ENCODE results near the gene CCDC146. TPM values are rescaled to one million over a fixed set of nuclear protein-coding genes. Genes with fewer than 3 reads are reported as not detected.
"Not testable (repeated sequence)": the region's sequence is repeated elsewhere in the genome, so short reads cannot be mapped to it uniquely, and the experiment has no call there.

CCDC146 gene, protein sequence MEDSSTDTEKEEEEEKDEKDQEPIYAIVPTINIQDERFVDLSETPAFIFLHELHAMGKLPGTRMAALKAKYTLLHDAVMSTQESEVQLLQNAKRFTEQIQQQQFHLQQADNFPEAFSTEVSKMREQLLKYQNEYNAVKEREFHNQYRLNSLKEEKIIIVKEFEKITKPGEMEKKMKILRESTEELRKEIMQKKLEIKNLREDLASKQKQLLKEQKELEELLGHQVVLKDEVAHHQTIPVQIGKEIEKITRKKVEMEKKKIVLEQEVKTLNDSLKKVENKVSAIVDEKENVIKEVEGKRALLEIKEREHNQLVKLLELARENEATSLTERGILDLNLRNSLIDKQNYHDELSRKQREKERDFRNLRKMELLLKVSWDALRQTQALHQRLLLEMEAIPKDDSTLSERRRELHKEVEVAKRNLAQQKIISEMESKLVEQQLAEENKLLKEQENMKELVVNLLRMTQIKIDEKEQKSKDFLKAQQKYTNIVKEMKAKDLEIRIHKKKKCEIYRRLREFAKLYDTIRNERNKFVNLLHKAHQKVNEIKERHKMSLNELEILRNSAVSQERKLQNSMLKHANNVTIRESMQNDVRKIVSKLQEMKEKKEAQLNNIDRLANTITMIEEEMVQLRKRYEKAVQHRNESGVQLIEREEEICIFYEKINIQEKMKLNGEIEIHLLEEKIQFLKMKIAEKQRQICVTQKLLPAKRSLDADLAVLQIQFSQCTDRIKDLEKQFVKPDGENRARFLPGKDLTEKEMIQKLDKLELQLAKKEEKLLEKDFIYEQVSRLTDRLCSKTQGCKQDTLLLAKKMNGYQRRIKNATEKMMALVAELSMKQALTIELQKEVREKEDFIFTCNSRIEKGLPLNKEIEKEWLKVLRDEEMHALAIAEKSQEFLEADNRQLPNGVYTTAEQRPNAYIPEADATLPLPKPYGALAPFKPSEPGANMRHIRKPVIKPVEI
- total RNA-seq = 1.4 and 5.6 TPM in 2 replicates

DNA sequence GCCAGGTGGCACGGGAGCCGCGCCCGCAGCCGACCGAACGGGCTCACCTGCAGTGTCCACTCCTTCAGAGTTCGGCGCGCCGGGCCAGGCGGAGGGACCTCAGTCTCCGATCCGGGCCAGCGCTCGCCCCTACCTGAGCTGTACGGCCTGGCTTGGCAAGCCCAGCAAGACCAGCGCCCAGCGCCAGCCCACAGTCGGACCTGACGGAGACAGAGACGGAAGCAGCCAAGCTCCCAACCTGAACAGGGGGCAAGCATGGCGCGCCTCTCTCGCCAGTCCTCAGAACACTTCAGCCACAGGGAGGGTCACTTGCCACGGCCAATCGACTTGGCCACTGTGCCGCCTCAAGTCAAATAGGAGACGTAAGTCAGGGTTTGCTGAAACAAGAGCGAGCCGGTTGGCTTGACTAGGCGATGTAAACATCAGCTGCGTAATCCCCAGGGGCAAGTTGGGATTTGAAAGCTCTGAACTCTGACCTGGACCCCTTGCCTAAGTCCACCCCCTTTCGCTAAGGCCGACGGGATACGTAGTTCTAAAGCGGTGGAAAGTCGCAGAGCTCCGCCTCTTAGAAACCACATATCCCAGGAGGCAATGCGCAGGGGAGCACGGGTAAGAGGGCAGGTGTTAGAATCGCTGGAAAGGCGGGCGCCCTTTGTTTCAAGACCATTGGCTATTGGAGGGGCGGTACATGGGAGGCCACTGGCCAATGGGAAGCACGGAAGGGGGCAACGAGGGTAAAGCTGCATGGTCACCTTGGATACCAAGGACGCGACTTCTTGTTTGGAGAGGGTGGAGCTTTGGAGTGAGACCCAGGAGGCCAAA, at the start of gene CCDC146:
TSS of gene CCDC146 (plus strand) at position 756 of the 822 bp plus-strand sequence. CDS start 45,054 bp downstream, outside the sequence.
- H3K36me3 ChIP-seq (ENCODE audit: control insufficient read depth, insufficient read depth, low read length); H3K27me3 ChIP-seq (ENCODE audit: control insufficient read depth, insufficient read depth, low read length): not testable (repeated sequence)
- peak; percentile 94 for DNase-seq (ENCODE audit: low read depth)
- peak within 1 kb of the TSS; percentile 83 for H3K4me3 ChIP-seq (ENCODE audit: low read depth, low read length)

DNA sequence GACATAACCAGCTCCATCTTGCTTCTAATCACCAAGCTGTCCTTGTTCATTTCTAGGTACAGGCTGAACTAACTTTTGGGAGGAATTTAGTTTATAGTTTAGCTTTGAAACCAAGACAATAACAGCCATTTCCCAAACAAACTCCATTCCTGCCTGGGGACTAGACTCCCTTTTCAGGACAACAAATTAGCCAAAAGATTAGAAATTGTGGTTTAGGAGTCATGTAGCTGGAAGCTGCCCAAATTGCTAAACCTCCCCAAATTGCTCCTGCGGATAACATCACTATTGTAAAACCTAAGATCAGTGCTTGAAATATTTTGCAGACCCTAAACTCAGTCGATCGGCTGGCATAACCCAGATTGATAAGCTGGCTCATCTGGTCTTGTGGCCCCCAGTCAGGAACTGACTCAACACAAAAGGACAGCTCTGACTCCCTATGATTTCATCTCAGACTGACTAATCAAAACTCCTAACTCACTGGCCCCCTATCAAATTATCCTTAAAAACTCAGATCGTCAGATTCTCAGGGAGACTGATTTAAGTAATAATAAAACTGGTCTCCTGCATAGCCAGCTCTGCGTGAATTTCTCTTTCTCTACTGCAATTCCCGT, 47.5 kb upstream of the CCDC146 start:
- not testable (repeated sequence) for H3K4me3 ChIP-seq (ENCODE audit: low read depth, low read length); DNase-seq (ENCODE audit: low read depth); H3K27me3 ChIP-seq (ENCODE audit: control insufficient read depth, insufficient read depth, low read length); H3K36me3 ChIP-seq (ENCODE audit: control insufficient read depth, insufficient read depth, low read length)

DNA sequence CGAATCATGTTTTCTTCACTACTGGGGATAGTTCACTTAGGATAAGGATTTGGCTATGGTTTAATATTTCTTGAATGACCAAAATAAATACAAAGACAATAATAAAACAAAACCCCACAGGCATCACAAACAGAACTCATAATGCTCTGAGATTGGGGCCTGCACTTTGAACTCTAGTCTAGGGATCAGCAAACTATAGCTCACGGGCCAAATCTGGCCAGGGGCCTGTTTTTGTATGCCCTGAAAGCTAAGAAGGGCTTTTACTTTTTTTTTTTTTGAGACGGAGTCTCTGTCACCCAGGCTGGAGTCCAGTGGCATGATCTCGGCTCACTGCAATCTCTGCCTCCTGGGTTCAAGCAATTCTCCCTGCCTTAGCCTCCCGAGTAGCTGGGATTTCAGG, 45.4 kb upstream of the CCDC146 start:
- not testable (repeated sequence) for DNase-seq (ENCODE audit: low read depth); H3K4me3 ChIP-seq (ENCODE audit: low read depth, low read length); H3K27me3 ChIP-seq (ENCODE audit: control insufficient read depth, insufficient read depth, low read length); H3K36me3 ChIP-seq (ENCODE audit: control insufficient read depth, insufficient read depth, low read length)

DNA sequence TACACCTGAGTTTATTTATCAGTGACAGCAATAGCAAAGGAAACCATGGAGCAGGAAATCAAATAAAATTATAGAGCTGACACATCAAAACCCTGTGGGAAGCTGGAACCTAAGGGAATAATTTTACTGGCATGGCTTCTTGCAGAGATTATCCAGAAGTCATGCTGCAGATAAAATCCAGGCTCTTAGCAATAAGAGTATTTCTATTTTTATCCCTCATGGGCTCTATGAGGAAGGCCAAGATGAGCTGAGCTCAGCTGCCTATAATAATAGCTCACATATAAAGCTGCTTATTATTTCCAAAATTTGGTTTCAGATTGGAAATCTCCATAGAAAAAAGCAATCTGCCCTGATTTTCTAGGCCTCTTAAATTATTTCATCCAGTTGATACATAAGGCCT, 43.3 kb upstream of the CCDC146 start:
- H3K27me3 ChIP-seq (ENCODE audit: control insufficient read depth, insufficient read depth, low read length); H3K4me3 ChIP-seq (ENCODE audit: low read depth, low read length); DNase-seq (ENCODE audit: low read depth); H3K36me3 ChIP-seq (ENCODE audit: control insufficient read depth, insufficient read depth, low read length): not testable (repeated sequence)

DNA sequence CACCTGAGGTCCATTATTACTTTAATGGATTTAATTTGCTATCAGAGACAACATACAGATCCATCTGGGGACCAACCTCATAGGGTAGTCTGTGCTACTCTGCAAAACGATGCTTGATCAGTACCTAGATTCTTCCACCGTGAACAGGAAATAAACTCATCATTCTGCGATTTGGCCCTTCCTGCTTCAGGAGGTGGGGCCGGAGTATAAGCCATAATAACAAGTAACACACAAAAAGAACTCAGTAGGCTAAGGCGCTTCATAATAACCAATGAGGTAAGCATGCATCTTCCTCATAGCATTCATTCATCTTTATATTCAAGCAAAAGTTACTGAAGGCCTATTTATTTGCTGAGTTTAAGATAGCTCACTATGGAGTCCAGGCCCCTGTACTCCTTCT, 42.8 kb upstream of the CCDC146 start:
- not testable (repeated sequence) for DNase-seq (ENCODE audit: low read depth); H3K4me3 ChIP-seq (ENCODE audit: low read depth, low read length); H3K36me3 ChIP-seq (ENCODE audit: control insufficient read depth, insufficient read depth, low read length)

DNA sequence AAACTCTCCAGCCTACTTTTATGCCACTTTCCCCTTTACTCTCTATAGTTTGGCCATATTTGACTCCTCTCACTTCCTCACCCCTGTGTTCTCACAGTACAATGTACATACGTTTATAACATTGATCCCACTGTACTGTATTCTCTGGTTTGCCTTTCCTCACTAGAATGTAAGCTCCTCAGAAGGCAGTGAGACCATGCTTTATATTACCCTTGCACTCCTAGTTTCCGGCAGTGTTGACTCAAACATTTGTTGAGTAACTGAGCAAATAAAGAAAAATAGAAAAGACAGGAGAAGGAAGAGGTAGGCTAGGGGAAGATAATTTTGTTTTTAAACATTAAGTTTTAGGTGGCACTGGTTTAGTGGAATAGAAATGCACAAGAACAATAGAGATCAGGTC, 42.2 kb upstream of the CCDC146 start:
- DNase-seq (ENCODE audit: low read depth); H3K4me3 ChIP-seq (ENCODE audit: low read depth, low read length); H3K27me3 ChIP-seq (ENCODE audit: control insufficient read depth, insufficient read depth, low read length); H3K36me3 ChIP-seq (ENCODE audit: control insufficient read depth, insufficient read depth, low read length): not testable (repeated sequence)

More for the DNA sequence above, 42.8 kb upstream of the CCDC146 start:
- H3K27me3 ChIP-seq (ENCODE audit: control insufficient read depth, insufficient read depth, low read length) = not testable (repeated sequence)

DNA sequence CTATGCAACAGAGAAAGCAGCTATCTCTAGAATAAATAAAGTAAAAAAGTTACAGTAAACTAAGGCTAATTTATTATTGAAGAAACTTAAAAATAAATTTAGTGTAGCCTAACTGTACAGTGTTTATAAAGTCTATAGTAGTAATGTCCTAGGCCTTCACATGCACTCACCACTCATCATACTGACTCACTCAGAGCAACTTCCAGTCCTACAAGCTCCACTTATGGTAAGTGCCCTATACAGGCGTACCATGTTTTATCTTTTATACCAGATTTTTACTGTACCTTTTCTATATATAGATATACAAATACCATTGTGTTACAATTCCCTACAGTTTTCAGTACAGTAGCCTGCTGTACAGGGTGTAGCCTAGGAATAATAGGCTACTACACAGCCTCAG, 40.2 kb upstream of the CCDC146 start:
- not testable (repeated sequence) for H3K4me3 ChIP-seq (ENCODE audit: low read depth, low read length); DNase-seq (ENCODE audit: low read depth); H3K36me3 ChIP-seq (ENCODE audit: control insufficient read depth, insufficient read depth, low read length); H3K27me3 ChIP-seq (ENCODE audit: control insufficient read depth, insufficient read depth, low read length)

DNA sequence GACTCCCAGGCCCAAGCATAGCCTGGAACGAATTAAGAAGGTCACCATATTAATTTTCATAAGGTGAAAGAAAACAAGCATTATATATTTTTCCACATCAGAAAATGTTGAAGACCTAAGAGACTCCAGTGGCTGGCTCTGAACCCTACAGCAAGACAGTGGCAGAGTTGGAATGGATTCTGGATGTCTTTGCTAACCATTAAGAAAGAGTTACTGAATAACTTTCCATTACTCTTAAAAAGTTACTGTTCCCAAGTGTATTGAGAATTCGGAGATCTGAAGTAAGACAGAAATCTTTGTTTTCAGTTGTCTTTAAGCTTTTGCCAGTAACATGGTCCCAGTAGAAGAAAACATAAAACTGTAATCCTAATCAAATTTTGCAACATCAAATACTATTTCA, 30.1 kb upstream of the CCDC146 start:
- not testable (repeated sequence) for DNase-seq (ENCODE audit: low read depth); H3K4me3 ChIP-seq (ENCODE audit: low read depth, low read length); H3K27me3 ChIP-seq (ENCODE audit: control insufficient read depth, insufficient read depth, low read length); H3K36me3 ChIP-seq (ENCODE audit: control insufficient read depth, insufficient read depth, low read length)

DNA sequence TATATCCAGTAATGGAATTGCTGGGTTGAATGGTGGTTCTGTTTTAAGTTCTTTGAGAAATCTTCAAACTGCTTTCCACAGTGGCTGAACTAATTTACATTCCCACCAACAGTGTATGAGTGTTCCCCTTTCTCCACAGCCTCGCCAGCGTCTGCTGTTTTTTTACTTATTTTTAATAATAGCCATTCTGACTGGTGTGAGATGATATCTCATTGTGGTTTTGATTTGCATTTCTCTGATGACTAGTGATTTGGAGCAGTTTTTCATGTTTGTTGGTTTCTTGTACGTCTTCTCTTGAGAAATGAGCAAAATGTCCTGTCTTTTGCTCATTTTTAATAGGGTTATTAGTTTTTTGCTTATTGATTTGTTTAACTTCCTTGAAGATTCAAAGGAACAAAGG, 21.9 kb upstream of the CCDC146 start:
- DNase-seq (ENCODE audit: low read depth); H3K36me3 ChIP-seq (ENCODE audit: control insufficient read depth, insufficient read depth, low read length); H3K27me3 ChIP-seq (ENCODE audit: control insufficient read depth, insufficient read depth, low read length); H3K4me3 ChIP-seq (ENCODE audit: low read depth, low read length): not testable (repeated sequence)

DNA sequence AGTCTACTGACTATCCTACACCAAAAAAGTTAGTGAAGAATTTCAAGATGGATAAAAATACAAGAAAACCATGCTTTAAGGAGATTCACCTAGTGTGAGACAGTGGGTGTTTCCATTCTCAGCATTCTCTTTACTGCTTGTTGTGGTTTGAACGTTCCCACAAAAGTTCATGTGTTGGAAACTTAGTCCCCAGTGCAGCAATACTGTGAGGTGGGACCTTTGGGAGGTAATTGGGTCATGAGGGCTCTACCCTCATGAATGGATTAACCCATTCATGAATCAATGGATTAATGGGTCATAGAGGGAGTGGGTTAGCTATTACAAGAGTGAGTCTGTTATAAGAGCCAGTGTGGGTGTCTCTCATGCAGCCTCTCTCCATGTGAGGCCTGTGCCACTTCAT, 21.2 kb upstream of the CCDC146 start:
- H3K36me3 ChIP-seq (ENCODE audit: control insufficient read depth, insufficient read depth, low read length); DNase-seq (ENCODE audit: low read depth); H3K27me3 ChIP-seq (ENCODE audit: control insufficient read depth, insufficient read depth, low read length); H3K4me3 ChIP-seq (ENCODE audit: low read depth, low read length): not testable (repeated sequence)

DNA sequence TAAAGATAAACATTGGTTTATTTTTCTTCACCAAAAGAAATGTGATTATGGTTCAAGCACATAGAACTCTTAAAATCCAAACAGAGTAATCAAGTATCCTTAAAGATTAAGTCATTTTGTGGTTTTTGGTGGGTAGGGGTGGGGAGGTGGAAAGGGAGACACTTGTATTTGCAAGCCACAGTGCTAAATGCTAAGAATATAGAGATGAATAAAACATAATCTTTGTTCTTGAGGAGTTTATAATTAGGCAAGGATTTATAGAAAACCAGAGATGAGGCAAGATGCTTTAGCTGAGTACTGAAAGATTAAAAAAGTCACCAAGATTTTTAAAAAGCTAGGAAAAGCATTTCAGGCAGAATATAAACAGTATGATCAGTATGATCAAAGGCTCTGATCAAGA, 19.7 kb upstream of the CCDC146 start:
- not testable (repeated sequence) for DNase-seq (ENCODE audit: low read depth); H3K27me3 ChIP-seq (ENCODE audit: control insufficient read depth, insufficient read depth, low read length)

DNA sequence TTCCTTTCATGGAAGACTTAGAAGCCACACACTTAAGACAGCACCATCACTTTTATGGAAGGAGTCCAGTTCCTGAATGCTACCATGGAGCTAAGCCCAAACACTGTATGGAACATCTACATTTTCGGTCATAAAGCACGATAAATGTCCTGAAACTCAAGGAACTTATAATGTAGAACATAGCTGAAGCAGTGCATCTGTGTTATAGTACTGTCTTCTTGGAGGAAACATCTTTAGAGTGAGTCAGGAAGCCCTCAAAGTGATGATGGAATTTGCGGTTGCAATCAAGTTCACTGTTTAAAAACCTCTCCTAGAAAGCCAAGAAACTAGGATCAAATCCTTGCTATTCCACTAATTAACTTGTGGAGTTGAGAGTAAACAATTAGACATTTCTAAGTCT, 16.5 kb upstream of the CCDC146 start:
- not testable (repeated sequence) for H3K4me3 ChIP-seq (ENCODE audit: low read depth, low read length); H3K27me3 ChIP-seq (ENCODE audit: control insufficient read depth, insufficient read depth, low read length); DNase-seq (ENCODE audit: low read depth); H3K36me3 ChIP-seq (ENCODE audit: control insufficient read depth, insufficient read depth, low read length)

More for the DNA sequence above, 19.7 kb upstream of the CCDC146 start:
- H3K4me3 ChIP-seq (ENCODE audit: low read depth, low read length); H3K36me3 ChIP-seq (ENCODE audit: control insufficient read depth, insufficient read depth, low read length): not testable (repeated sequence)

DNA sequence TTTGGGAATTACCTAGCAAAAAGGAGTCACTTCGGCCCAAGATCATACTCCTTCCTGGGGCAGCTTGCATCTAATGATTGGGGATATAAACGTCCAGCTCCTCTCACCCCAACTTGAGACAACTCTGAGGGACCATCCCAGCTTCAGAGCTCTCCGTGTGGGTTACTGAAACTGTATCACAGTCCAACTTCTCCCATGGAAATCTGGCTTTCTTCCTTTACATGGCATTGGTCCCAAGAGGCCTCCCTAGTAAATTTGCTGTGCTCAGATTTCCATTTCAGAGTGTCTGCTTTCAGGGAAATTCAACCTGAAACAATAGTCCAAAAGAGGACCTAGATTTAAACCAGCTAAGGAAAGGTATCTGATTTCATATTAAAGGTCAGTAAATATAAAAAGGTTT, 14.8 kb upstream of the CCDC146 start:
- DNase-seq (ENCODE audit: low read depth); H3K27me3 ChIP-seq (ENCODE audit: control insufficient read depth, insufficient read depth, low read length); H3K36me3 ChIP-seq (ENCODE audit: control insufficient read depth, insufficient read depth, low read length); H3K4me3 ChIP-seq (ENCODE audit: low read depth, low read length): not testable (repeated sequence)

DNA sequence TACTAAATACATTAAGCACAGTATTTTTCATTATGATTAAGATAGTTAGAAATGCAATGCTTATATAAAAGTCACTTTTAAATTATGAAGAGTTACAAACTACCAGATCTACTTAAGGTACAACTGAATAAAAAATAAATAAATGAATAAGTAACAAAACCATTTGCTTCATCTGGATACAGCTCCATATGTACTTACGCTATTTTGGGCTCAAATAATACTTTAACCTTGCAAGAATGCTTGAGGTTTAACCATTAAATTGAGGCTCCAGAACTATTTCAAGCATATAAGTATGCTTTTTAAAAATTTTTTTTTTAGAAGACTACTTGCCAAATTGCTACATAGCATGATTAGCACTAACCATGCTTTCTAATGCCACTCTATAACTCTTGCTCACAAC, 14.1 kb upstream of the CCDC146 start:
- not testable (repeated sequence) for H3K36me3 ChIP-seq (ENCODE audit: control insufficient read depth, insufficient read depth, low read length); H3K4me3 ChIP-seq (ENCODE audit: low read depth, low read length); H3K27me3 ChIP-seq (ENCODE audit: control insufficient read depth, insufficient read depth, low read length); DNase-seq (ENCODE audit: low read depth)
